Mucosa of descending colon (tissue), 3 donors: ENCODE measurements around the gene RNF123. TPM values are rescaled to one million over a fixed set of nuclear protein-coding genes. Genes with fewer than 3 reads are reported as not detected.

Source experiments
- ATAC-seq: fragments of 200-7000 bp; cut with Tn5 transposase; one replicate; pipeline ENCODE4 v1.9.1; 2020; ENCODE audit warnings: mild to moderate bottlenecking, moderate library complexity
- DNase-seq, 3 donors: peaks; one replicate each; pipeline ENCODE4 v3.0.0-alpha.2; 2020
- H3K36me3 ChIP-seq: fragments of 200-600 bp; one replicate; pipeline ENCODE4 v1.8.0; 2021; ENCODE audit warnings: low read depth, mild to moderate bottlenecking
- H3K4me1 ChIP-seq: fragments of 200-600 bp; one replicate; pipeline ENCODE4 v1.8.0; 2021; ENCODE audit warnings: low read depth, mild to moderate bottlenecking
- H3K4me3 ChIP-seq: fragments of 200-600 bp; one replicate; pipeline ENCODE4 v1.8.0; 2021; ENCODE audit warnings: mild to moderate bottlenecking
- H3K9me3 ChIP-seq: fragments of 200-600 bp; one replicate; pipeline ENCODE4 v1.8.0; 2021; ENCODE audit warnings: mild to moderate bottlenecking
- CTCF ChIP-seq: fragments of 200-600 bp; IDR thresholded peaks from one replicate; pipeline ENCODE4 v1.8.0; 2022; ENCODE audit warnings: antibody characterized with exemption, mild to moderate bottlenecking
- intact Hi-C, 2 donors: fragments of 100-400 bp; cut with DNase I in 1 of 2; cut with micrococcal nuclease in 1 of 2; formaldehyde crosslinking; loops; one replicate each; pipeline versions ENCODE4 v1.11.0 to v1.11.1; 2022; cut with DNase I, micrococcal nuclease
- total RNA-seq, 3 donors: library from RNA; stranded (reverse); fragmentation: NEBNext Ultra II Directional in 2 of 3; extraction: Animal tissue kit (Norgen Biotek cat#: 25700) in 2 of 3; gene quantifications; one replicate each; pipeline versions ENCODE4 v1.2.1 to v1.2.4, GENCODE V29; 2021 to 2023
- donor health status: DM: no; HTN: no; CAD: no; lungs with moderate emphysema.
- donor health status: DM: no; HTN: no; CAD: no.
- donor health status: DM: no; HTN: yes; CAD: no.

The RNF123 gene
- total RNA-seq, 3 donors from 2014 or later, result 45.5 to 58.1 (median 51.0) TPM

DNA sequence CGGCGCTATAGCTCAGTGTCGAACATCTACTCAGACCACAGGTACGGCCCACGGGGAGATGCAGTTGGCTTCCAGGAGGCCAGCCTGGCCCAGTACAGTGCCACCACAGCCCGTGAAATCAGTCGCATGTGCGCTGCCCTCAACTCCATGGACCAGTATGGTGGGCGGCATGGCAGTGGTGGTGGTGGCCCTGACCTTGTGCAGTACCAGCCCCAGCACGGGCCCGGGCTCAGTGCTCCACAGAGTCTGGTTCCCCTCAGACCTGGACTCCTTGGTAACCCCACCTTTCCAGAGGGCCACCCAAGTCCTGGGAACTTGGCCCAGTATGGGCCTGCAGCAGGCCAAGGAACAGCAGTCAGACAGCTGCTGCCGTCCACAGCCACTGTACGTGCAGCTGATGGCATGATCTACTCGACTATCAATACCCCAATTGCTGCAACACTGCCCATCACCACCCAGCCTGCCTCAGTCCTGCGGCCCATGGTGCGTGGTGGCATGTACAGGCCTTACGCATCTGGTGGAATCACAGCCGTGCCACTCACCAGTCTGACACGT is 33.5 kb upstream of the RNF123 start:
- DNase-seq (no peak), ATAC-seq (no peak)
- Histone ChIP-seq H3K4me1 (no peaks in the 10 kb centered on the region), H3K9me3 (no peaks in the 10 kb centered on the region), H3K36me3 (no peaks in the 10 kb centered on the region), H3K4me3 (no peak overlapping the region)
- intact Hi-C loops, result no loop called here
- TF ChIP-seq CTCF, result no peak

DNA sequence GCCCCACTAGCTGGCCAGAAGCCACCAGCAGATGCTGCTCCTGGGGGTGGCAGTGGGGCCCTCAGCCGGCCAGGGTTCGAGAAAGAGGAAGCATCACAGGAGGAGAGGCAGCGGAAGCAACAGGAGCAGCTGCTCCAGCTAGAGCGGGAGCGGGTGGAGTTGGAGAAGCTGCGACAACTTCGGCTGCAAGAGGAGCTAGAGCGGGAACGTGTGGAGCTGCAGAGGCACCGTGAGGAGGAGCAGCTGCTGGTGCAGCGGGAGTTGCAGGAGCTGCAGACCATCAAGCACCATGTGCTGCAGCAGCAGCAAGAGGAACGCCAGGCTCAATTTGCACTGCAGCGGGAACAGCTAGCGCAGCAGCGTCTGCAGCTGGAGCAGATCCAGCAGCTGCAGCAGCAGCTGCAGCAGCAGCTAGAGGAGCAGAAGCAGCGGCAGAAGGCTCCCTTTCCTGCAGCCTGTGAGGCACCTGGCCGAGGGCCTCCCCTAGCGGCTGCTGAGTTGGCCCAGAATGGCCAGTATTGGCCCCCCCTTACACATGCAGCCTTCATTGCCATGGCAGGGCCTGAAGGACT is 32.7 kb upstream of the RNF123 start:
- intact Hi-C loops, result no loop called here
- no peak for DNase-seq
- no peaks in the 10 kb centered on the region for H3K4me1 ChIP-seq

DNA sequence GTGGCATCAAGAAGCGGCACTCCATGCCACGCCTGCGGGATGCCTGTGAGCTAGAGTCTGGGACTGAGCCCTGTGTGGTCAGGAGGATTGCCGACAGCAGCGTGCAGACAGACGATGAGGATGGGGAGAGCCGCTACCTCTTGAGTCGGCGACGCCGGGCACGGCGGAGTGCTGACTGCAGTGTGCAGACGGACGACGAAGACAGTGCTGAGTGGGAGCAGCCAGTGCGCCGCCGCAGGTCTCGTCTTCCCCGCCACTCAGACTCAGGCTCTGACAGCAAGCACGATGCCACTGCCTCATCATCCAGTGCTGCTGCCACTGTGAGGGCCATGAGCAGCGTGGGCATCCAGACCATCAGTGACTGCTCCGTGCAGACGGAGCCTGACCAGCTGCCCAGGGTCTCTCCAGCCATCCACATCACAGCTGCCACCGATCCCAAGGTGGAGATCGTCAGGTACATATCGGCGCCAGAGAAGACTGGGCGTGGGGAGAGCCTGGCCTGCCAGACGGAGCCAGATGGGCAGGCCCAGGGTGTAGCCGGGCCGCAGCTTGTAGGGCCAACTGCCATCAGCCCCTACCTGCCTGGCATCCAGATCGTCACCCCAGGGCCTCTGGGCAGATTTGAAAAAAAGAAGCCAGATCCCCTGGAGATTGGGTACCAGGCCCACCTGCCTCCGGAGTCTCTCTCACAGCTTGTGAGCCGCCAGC is 32.0 kb upstream of the RNF123 start:
- Histone ChIP-seq H3K9me3 (no peaks in the 10 kb centered on the region), H3K4me1 (no peaks in the 10 kb centered on the region), H3K4me3 (no peak overlapping the region), H3K36me3 (no peaks in the 10 kb centered on the region)
- no peak for DNase-seq
- ATAC-seq, result no peak
- intact Hi-C loops, result no loop called here
- no peak for TF ChIP-seq CTCF

More for the DNA sequence above, 32.7 kb upstream of the RNF123 start:
- H3K4me3 ChIP-seq, result no peak overlapping the region
- ATAC-seq, result no peak
- TF ChIP-seq CTCF, result no peak
- H3K36me3 ChIP-seq, result no peaks in the 10 kb centered on the region
- H3K9me3 ChIP-seq, result no peaks in the 10 kb centered on the region

GRCh38 chr3:49658711-49659110 is 30.6 kb upstream of the RNF123 start:
- intact Hi-C loops, result no loop called here
- H3K4me3 ChIP-seq, result no peak overlapping the region
- H3K4me1 ChIP-seq, result no peaks in the 10 kb centered on the region
- TF ChIP-seq CTCF, result no peak
- ATAC-seq, result no peak
- H3K36me3 ChIP-seq, result no peaks in the 10 kb centered on the region
- no peak for DNase-seq
- no peaks in the 10 kb centered on the region for H3K9me3 ChIP-seq

DNA sequence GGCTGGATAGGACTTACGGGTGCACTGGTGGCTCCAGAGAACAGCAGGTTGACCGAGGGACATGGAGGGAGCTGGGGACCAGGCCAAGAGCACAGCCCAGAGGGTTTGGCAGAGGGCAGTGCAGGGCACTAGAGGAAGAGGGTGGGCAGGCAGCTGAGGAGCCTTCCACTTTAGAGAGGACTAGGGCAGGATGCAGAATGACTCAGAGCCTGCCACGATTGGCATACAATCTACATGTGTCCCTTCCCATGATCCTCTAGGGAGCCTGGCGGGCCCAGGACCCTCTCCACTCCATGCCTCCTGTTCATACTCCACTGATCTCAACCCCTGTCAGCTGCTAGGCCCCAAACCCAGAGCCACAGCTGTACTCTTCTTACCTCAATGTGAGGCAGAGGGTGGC is 29.6 kb upstream of the RNF123 start:
- Histone ChIP-seq H3K4me1 (no peaks in the 10 kb centered on the region), H3K4me3 (no peak overlapping the region), H3K36me3 (no peaks in the 10 kb centered on the region), H3K9me3 (no peaks in the 10 kb centered on the region)
- intact Hi-C loops, result no loop called here
- DNase-seq, result no peak
- TF ChIP-seq CTCF, result no peak
- ATAC-seq, result no peak
